ACHN (cell line): ENCODE measurements around the gene SLC5A7.

Experiments
- DNase-seq: peaks from one replicate; pipeline ENCODE4 v3.0.0-alpha.2; 2015
- in situ Hi-C: cut with HindIII; loops from 2 replicates; pipeline ENCODE4 v1.10.0; 2017; ENCODE audit warnings: low sequenced_read_pairs, low pct_ligation_motif_present, low pct_unique_long_range_greater_than_20kb

SLC5A7 gene

GRCh38 chr2:107986278-107987217 is at the start of gene SLC5A7:
Gene SLC5A7, plus strand, starts transcription at chr2:107986524. Its CDS starts 1,632 bp downstream, at chr2:107988156.
- DNase-seq, result no peak
- in situ Hi-C loops, result no loop called here

- DNase-seq, result no peak
- in situ Hi-C loops, result no loop called here
Measured at GRCh38 chr2:107961395-107961794, 24.9 kb upstream of the SLC5A7 start.

GRCh38 chr2:107964185-107964584 is 22.1 kb upstream of the SLC5A7 start:
- in situ Hi-C loops, result no loop called here
- no peak for DNase-seq

- in situ Hi-C loops, result no loop called here
Measured at GRCh38 chr2:107984707-107985106, 1.6 kb upstream of the SLC5A7 start.

GRCh38 chr2:107988108-107988507 is 1.8 kb downstream of the SLC5A7 start:
- in situ Hi-C loops, result no loop called here
- DNase-seq, result no peak

More at GRCh38 chr2:107984707-107985106, 1.6 kb upstream of the SLC5A7 start:
- no peak for DNase-seq

- in situ Hi-C loops, result no loop called here
- DNase-seq, result no peak
Measured at GRCh38 chr2:107989445-107989844, 3.1 kb downstream of the SLC5A7 start.

- in situ Hi-C loops, result no loop called here
- DNase-seq, result no peak
Measured at GRCh38 chr2:107990718-107991117, 4.4 kb downstream of the SLC5A7 start.

- in situ Hi-C loops, result no loop called here
- no peak for DNase-seq
Measured at GRCh38 chr2:107992069-107992468, 5.7 kb downstream of the SLC5A7 start.

GRCh38 chr2:107999158-107999557 is 12.8 kb downstream of the SLC5A7 start:
- in situ Hi-C loops, result no loop called here
- no peak for DNase-seq

GRCh38 chr2:108010912-108011591 is 24.7 kb downstream of the SLC5A7 start:
- DNase-seq, result no peak
- in situ Hi-C loops, result no loop called here

GRCh38 chr2:108013305-108013704 is 27.0 kb downstream of the SLC5A7 start:
- in situ Hi-C loops, result no loop called here
- DNase-seq, result no peak

GRCh38 chr2:108022628-108023027 is 36.3 kb downstream of the SLC5A7 start:
- in situ Hi-C loops, result no loop called here
- no peak for DNase-seq

- in situ Hi-C loops, result no loop called here
- DNase-seq, result no peak
Measured at GRCh38 chr2:108023776-108024175, 37.5 kb downstream of the SLC5A7 start.

GRCh38 chr2:108026092-108026794 is 39.9 kb downstream of the SLC5A7 start:
- DNase-seq, result no peak
- in situ Hi-C loops, result no loop called here

GRCh38 chr2:108029496-108029895 is 43.2 kb downstream of the SLC5A7 start:
- in situ Hi-C loops, result no loop called here
- no peak for DNase-seq

GRCh38 chr2:108029912-108030311 is 43.6 kb downstream of the SLC5A7 start:
- in situ Hi-C loops, result no loop called here
- DNase-seq, result no peak

GRCh38 chr2:108031471-108031941 is 45.2 kb downstream of the SLC5A7 start:
- no peak for DNase-seq
- in situ Hi-C loops, result no loop called here

- DNase-seq, result no peak
- in situ Hi-C loops, result no loop called here
Measured at GRCh38 chr2:108034843-108035242, 48.5 kb downstream of the SLC5A7 start.

- no peak for DNase-seq
- in situ Hi-C loops, result no loop called here
Measured at GRCh38 chr2:108048752-108049151, 62.4 kb downstream of the SLC5A7 start.
